Stimulated activated CD4-positive, alpha-beta T cell treated with anti-CD3 and anti-CD28 coated beads, TNF-alpha, amount 100 ng/mL, for 4 hours (primary cell): Measurements from ENCODE around the gene NOS1AP.

ENCODE experiments used
- DNase-seq, 3 experiments: peaks; one replicate each; pipeline ENCODE4 v3.0.0-alpha.2; 2020; ENCODE audit warnings: low read depth in 3 of 3

The NOS1AP gene

DNA sequence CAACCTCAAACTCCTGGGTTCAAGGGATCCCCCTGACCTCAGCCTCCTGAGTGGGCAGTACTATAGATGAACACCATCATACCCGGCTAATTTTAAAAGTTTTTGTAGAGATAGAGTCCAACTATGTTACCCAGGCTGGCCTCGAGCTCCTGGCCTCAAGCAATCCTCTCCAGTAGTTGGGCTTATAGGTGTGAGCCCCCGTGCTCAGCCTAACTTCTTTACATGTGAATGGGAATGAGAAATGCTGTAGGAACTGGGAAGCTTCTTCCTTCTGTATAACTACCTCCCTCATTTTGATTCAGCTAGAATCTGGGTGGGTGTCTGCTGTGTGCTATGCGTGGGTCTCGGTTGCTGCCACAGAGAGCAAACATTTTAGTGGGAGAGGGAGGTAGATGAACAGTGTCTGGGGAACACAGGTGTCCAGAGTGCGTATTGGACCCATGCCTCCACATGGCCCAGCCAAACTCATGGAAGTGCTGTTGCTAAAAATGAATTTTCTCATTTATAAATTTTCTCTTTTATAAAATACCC lies 150.6 kb downstream of the NOS1AP start:
- DNase-seq, result no peak

DNA sequence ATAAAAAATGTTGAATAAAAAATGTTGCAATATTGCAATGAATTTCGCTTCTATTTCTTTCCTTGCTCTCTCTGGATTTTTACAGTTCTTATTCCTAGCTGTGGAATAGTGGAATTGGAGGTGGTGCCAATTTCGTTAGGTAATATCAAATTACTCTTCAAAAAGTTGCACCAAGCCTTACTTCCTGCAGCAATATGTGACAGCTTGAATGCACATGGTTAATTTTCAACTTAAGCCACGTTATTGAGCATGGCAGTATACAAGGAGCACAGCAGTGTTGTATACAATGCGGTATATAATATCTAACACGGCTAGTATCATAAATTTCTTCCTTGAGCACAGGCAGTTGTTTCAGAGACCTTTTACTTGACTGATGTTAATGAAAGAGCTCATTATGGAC lies 152.5 kb downstream of the NOS1AP start:
- DNase-seq, result no peak

DNA sequence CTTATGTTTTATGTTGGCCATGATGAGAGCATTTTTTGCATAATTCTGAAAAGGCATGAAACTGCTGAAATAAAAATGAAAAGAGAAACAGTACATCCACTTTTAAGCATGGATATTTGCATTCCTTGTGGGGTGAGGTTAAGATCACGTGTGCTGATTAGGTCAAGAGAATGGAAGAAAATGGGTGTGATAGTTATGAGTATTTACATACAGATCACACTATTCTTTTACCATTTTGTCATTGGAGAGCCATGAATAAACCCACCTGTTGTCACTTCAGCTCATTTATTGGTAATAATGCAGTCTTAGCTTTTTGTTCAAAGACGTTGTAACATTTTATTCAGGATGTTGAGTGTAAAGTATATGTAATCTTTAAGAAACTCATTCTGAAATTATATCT lies 153.2 kb downstream of the NOS1AP start:
- no peak for DNase-seq

DNA sequence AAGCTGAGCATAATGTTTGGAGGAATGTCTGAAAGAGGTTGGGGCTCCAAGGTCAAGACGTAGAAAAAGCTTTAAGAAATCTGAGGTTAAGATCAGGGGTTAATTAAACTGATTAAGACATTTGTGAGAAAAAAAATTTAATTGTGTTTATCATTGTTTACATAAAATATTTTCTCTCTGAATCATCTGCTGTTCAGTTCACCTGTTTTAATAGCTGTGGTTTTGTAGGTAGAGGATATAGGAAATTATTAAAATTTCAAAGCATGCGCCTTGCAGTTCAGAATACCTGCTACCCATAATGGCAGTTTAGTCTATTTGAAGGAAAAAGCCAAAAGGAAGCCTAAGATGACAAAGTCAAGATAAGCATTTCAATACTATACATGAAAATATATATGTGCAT lies 154.0 kb downstream of the NOS1AP start:
- no peak for DNase-seq

DNA sequence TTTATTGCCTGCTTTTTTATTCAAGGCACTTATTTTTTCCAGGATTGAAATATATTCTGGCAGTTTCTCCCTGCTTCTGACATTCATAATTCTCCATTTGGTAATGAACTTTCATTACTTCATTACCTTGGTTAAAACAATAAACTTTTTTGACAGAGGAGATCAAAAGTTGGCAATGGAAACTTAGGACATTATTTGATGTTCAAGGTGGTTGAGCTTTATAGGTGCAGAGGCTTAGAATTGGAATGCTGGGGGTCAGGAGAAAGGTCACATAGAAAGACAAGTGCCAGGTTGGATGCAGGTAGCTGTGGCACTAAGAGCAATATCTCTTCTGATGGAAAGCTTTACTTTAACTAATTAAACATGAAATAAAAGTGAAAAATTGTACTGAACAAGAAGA lies 154.8 kb downstream of the NOS1AP start:
- DNase-seq, result no peak

DNA sequence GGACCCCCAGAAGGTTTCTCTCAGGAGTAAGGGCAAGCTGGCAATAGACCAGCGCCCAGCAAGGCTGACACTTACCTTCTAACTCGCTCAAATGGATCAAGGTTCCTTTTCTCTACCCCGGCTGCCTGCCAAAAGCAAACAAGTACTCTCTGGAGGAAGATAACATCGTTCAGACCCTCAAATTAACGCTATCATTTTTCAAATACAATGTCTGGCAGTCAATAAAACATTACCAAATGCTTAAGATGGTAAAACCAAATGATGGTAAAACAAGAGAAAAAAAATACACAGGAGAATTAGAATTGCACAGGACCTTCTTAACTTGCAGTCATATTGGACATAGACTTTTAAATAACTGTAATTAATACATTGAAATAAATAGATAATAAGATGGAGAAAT lies 159.1 kb downstream of the NOS1AP start:
- DNase-seq, result no peak

DNA sequence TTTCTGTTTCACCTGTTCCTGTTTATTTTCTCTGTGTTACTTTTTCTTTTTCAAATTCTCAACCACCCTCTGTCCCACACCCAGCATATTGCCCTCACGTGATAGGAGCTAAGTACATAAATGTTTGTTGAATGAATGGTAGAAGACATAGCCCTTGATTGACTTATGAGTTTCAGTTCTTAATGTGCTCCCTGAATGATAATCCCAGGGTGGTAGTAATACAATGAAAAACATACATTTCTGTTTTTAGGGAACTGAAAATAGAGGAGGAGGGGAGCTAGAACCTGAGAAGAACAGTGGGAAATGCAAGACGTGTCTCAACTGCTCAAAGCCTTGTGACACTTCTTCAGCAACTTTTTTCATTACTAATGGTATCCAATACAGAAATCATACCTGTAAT lies 160.1 kb downstream of the NOS1AP start:
- DNase-seq, result no peak

DNA sequence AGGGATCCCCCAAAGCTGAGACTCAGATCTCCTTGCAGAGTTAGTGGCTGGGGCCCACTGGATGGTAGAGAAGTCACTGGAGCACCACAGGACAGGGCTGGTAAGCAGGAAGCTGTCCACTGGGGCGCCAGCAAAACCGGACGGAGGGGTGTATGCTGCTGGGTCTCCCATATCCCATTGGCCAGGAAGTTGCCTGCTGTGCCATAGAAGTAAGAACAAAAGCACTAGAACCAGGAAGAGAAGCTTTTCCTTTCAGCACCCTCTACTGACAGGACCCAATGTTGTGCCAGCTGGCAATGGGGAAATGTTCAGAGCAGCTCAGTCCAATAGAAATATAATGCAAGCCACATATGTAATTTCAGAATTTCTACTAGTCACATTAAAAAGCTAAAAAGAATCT lies 160.6 kb downstream of the NOS1AP start:
- no peak for DNase-seq

DNA sequence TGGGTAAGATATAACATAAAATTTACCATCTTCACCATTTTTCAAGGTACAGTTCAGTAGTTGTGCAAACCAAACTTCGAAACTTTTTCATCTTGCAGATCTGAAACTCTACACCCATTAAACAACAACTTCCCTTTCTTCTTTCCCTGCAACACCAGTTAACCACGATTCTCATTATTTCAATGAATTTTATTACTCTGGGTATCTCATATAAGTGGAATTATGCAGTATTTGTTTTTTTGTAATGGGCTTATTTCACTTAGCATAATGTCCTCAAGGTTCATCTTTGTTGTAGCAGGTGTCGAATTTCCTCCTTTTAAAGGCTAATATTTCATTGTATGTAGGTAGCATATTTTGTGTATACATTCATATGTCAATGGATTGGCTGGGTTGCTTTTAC lies 161.0 kb downstream of the NOS1AP start:
- DNase-seq, result no peak

DNA sequence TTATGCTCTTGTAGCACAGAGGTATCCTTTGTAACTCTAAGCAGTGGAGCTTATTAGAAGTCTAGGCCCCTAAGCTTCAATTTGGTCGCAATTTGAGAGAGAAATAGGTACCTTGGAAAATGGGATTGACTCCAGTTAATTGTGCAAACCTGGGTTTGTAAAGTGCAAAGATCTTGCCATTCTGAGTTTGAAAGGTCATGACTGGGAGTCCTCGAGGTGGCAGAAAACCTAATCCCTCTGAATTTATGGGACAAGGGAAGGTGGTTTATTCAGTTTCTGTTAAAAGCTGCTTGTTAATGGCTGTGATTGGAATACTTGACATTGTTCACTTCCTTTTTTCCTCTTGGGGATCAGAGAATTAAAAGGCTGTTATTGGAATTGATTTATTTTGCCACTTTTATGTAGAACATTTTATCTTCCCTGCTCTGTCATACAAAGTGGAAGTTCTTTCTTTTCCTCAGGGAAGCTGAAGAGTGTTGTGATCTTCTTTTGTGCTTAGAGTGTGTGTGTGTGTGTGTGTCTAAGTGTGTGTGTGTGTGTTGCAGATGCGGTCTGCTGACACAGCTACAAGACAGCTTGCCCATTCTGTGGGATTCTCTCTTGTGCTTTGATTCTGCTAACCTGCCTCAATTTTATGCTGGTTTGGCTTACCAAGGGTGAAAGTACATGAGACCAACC lies 162.7 kb downstream of the NOS1AP start:
- DNase-seq, result no peak

DNA sequence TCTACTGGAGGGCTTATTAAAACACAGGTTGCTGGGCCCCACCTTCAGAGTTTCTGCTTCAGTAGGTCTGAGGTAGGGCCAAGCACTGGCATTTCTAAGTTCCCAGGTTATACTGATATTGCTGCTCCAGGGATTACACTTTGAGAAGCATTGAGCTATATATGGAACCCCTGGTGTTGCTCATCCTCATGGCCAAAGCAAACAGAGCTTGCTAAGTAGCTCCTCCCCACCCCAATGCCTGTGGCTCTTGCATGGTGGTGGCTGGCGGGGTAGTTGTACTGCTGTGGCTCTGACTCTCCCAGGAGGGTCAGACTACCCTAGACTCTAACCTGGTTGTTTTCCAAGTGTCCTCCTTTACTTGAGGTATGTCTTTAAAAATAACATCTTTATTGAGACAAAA lies 163.6 kb downstream of the NOS1AP start:
- DNase-seq, result no peak

DNA sequence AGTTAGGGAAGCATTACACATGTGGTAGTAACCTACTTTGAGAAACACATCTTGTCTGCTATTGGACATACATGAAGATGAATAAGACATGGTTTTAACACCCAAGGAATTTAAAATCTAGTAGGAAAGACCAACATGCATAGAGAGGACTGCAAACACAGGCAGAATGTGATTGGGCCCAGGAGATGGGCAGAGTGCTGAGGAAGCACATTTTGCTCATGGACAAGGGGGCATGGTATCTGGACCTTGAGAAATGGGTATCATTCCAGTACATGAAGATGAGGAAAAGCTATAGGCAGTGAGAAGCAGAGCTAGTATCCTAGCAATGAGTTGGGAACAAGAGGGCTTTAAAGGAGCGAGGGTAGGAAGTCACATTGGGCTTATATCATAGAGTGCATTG lies 164.4 kb downstream of the NOS1AP start:
- DNase-seq, result no peak

DNA sequence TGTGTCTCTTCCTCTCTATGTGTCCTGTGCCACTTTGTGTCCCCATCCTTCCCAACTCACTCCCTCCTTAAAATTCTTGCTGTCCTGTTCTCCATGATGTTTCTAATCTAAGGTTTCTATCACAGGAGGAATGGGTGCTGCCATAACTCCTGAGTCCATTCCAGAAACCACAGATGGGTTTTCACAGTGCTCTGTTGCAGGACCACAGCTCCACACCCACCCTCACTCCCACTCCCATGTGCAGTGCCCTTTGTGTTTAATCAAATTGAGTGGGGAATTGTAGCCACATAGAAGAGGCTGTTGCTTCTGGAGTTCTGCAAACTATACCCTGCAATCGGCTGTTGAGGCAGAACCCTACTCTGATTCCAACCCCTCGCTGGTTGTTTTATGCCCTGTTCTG lies 165.1 kb downstream of the NOS1AP start:
- DNase-seq, result no peak

DNA sequence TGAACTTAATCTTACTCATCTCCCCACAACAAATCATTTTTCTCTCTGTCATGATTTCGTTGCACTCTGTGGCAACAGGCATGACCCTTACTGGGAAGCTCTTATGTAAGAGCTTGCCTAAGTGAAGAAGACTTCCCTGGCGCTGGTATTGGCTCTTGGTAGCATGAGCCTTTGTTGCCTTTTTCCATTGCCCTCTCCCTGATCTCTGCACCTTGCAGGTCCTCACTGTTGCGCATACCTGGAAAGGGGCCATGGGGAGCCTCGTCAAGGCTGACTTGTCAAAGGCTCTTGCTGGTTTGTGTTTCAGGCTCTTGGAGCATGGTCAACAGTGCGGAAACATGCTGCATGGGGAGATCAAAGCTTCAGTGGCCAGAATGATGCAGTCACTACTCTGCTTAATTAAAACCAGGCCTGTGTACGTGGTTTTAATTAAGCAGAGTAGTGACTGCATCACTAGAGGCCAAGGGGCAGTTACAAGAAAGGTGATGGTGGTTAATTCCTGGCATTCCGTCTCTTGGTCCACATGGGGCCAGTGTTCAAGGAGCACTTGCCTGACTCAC lies 165.8 kb downstream of the NOS1AP start:
- no peak for DNase-seq

DNA sequence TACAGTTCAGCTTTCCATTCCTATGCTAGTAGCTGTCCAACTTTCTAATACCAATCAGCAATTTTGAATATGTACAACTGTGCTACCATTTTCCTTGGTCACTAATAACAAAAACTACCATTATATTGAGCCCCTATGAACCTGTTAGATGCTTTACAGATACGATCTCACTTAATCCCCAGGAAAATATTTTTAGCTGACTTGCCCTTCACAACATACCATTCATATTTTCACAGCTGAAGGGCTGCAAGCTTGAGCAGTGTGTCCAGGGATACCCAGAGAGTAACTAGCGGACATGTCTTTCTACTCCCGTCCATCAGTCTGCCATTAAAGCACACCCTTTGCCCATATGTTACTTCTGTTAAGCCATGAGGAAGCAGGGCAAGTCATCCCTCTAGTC lies 166.7 kb downstream of the NOS1AP start:
- no peak for DNase-seq

DNA sequence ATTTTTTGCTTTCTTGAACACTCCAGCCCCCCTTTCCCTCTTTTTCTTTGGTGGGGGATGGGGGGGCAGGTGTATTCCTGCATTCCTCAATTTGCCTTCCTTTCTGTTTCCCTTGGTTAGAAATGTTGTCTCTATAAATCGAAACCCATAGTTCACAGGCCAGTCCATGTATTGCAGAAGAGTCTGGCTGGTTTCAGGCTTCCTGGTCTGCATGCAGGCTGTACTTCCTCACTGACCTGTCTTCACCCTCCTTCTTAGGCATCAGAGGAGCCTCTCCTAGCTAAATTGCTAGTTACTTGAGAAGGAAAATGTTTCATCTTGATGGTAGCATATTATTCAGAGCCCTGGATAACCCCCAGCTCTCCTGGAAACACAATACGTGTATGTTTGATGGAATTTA lies 167.1 kb downstream of the NOS1AP start:
- no peak for DNase-seq

DNA sequence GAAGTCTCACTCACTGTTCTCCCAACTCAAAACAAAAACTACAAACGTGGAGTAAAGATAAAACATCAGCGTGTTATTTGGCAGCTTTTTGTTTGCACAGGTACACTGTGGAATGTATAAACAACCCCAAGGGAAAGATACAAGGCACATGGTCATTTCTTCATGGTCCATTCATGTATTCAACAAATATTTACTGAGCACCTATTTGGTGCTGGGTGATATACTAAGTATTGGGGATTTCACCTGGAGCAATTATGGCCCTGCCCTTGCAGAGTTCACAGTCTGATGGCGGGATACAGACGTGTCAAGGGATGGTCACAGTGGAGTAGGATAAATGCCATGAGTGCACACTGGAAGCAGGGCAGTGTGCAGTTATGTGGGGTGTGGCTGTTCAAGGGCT lies 171.1 kb downstream of the NOS1AP start:
- no peak for DNase-seq

DNA sequence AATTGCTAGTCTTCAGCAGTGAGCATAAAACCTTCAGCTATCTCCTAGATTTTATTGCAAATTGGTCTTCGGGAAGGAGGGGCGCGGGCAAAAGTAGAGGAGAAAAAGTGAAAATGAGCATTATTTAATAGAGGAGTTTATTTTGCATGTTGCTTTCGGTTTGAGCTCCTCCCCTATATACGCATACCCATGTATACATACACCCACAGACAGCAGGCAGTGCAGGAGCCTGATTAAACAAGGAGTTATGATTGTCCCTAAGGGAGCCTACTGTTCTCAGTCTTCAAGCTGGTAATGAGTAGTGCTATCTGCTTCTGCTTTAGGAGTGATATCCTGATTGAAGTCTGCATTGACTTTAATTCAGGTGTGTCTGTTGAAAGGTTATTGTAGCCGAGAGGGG lies 173.3 kb downstream of the NOS1AP start:
- DNase-seq, result no peak

DNA sequence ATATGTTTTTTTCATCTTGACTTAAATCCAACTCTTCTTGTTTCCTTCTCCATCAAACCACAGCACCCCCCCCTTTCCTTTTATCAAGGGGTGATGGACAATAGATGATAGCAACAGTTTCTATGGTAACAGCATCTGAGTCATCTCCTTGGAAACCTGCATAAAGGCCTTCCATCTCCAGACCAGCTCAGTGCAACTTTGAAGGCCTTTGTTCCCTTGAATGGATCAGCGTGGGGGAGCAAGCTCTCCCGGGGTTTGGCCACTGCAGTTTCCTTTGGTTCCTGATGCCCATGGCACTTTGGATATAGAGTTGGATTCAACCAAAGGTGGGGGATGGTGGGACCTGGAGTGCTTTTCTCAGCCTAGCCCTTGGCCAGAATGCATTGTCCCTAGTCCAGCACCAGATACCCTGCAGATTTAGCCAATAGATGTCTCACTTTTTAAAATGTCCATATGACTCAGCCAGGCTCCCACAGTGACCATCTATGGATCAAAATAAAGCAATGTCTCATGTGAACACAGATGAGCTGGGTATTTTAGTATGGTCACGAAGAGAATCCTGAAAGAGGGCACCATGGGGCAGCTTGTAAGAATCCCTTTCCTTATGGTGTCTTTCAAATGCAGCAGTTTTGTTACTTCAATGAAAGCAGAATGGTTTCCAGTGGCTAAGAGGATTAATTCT lies 179.5 kb downstream of the NOS1AP start:
- DNase-seq, result no peak

DNA sequence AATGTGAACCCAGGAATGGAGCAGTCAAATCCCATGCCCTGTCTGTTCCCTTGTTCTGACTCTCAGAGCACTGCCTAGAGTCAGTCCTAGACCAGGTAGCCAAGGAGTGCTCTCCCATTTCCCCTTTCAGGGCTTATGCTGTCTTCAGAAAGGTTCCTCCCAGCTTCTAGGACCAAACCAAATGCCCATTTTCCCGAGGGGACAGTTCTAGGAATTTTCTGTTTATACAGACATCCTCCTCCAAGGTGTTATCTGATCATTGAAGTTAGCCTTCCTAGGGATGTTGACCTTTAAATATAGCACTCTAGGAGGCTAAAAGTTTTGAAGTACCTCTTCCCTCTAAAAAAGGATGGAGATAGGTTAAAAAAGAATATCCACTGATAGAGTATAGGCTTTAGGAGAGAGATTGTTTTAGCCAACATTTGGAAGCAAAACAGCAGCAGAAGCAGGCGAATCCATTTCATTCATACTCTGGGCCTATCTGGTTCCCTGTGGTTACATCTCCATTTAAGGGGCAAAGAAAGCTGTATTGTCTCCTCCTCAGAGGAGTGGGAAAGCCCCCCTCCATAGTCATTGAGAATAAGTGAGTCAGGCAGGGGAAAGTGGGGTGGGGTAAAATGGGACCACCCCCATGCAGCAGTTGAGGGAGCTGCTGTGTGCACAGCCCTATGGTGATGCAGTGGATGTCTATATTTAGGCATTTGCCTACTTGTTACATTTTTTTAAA lies 180.7 kb downstream of the NOS1AP start:
- DNase-seq, result no peak

DNA sequence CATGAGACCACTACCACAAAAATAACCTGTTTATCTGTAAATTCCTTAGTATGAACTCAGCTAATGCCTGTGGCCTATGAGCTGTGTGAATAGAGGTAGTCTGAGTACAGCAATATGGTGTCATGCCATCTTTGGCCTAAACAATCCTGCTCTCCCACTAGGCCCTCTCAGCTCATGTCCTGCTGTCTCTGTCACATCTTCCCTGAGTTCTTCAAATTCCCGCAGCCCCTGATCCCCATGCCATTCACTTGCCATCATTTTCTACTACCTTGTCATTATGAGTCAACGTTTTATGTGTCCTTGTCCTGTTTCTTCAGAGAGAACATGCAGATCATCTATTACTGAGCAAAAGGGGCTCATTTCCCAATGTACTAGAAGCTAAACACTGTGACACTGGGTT lies 181.6 kb downstream of the NOS1AP start:
- DNase-seq, result no peak

DNA sequence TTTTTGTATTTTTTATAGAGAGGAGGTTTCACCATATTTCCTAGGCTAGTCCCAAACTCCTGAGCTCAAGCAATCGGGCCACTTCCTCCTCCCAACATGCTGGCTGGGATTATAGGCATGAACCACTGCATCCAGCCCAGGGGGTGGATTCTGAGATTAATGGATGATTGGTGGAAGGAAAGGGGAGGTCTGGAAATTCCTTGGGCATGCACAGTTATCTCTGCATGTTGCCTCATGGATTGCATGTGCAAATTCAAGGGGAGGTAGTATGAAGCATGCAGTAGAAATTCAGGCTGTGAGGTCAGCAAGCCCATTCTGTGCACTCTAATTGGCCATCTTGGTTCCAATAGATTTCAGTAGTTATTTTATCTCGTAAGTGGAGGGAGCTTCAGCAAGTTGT lies 182.7 kb downstream of the NOS1AP start:
- no peak for DNase-seq

DNA sequence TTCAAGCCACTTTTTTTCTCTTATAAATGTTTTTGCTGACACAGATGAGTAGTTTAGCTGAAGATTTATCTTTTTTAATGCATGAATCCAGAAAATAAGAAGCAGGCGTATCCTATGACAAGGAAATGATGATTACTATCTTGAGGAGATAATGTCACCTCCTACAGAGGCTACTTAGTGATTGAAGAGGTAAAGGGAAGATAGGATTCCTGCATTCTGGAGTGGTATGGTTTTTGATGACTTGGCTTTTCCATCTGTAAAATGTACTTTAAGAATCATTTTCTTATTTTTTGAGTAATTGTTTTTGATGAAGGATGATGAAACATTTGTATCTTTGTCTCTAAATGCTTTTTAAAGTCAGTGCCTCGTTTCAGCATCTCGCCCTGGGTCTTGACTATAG lies 184.3 kb downstream of the NOS1AP start:
- DNase-seq, result no peak
